HFFc6 (cell line): ENCODE results near the gene COL1A2. TPM values are rescaled to one million over a fixed set of nuclear protein-coding genes. Genes with fewer than 3 reads are reported as not detected.

Experiments used
- DNase-seq: peaks from one replicate; pipeline ENCODE4 v3.0.0-alpha.2; 2018
- H3K27ac Mint-ChIP-seq: 2 replicates; pipeline ENCODE4 v1.8.0; 2020; ENCODE audit warnings: mild to moderate bottlenecking, mixed read lengths
- H3K27me3 Mint-ChIP-seq: 2 replicates; pipeline ENCODE4 v1.8.0; 2021; ENCODE audit warnings: mild to moderate bottlenecking, moderate library complexity, mixed read lengths; ENCODE audit not compliant: insufficient read depth
- H3K36me3 Mint-ChIP-seq: 2 replicates; pipeline ENCODE4 v1.8.0; 2021; ENCODE audit warnings: low read depth, mixed read lengths
- H3K4me1 Mint-ChIP-seq: 2 replicates; pipeline ENCODE4 v1.8.0; 2020; ENCODE audit warnings: low read depth, mixed read lengths
- H3K4me3 Mint-ChIP-seq: 2 replicates; pipeline ENCODE4 v1.8.0; 2020; ENCODE audit warnings: mild to moderate bottlenecking, moderate library complexity, mixed read lengths
- H3K9me3 Mint-ChIP-seq: 2 replicates; pipeline ENCODE4 v1.8.0; 2020; ENCODE audit warnings: mild to moderate bottlenecking, mixed read lengths
- CTCF ChIP-seq: fragments of 200-600 bp; sonication (generic); IDR thresholded peaks from 2 replicates; pipeline ENCODE4 v1.5.0; 2021; ENCODE audit warnings: antibody characterized with exemption, mild to moderate bottlenecking
- total RNA-seq, 6 experiments: library from RNA; stranded (reverse); fragmentation: NEBNext Ultra II Directional; extraction: Animal tissue kit (Norgen Biotek cat#: 25700); gene quantifications; 2 replicates in 1 of 6; 3 replicates in 5 of 6; pipeline ENCODE4 v1.2.3, GENCODE V29; 2021

Gene COL1A2
- total RNA-seq, 6 experiments from 2014 or later = 3,728 to 6,317 (median 3,918) TPM

- Mint-ChIP-seq H3K27ac (no peak overlapping the region), H3K4me1 (peaks cover 43% of the 10 kb centered on the region), H3K9me3 (no peaks in the 10 kb centered on the region), H3K36me3 (no peaks in the 10 kb centered on the region), H3K4me3 (no peak overlapping the region), H3K27me3 (no peaks in the 10 kb centered on the region; the same call in 1 of the 2 replicates)
- TF ChIP-seq CTCF = no peak
- DNase-seq = no peak
Measured at GRCh38 chr7:94352887-94353286, 41.8 kb upstream of the COL1A2 start.

GRCh38 chr7:94354953-94355352 lies 39.7 kb upstream of the COL1A2 start:
- H3K4me3 Mint-ChIP-seq = peak overlapping the region; percentile 60
- DNase-seq = no peak
- H3K27ac Mint-ChIP-seq = peak overlapping the region; percentile 59
- no peak for TF ChIP-seq CTCF
- H3K9me3 Mint-ChIP-seq = peaks cover 6% of the 10 kb centered on the region; the same call in 1 of the 2 replicates
- no peaks in the 10 kb centered on the region for H3K27me3 Mint-ChIP-seq
- peaks cover 6% of the 10 kb centered on the region; the same call in 1 of the 2 replicates for H3K36me3 Mint-ChIP-seq
- peaks cover 29% of the 10 kb centered on the region for H3K4me1 Mint-ChIP-seq

GRCh38 chr7:94355454-94355853 lies 39.2 kb upstream of the COL1A2 start:
- Mint-ChIP-seq H3K27me3 (no peaks in the 10 kb centered on the region), H3K27ac (peak overlapping the region; percentile 59), H3K4me1 (peaks cover 29% of the 10 kb centered on the region), H3K4me3 (peak overlapping the region; percentile 60), H3K9me3 (peaks cover 6% of the 10 kb centered on the region; the same call in 1 of the 2 replicates), H3K36me3 (peaks cover 6% of the 10 kb centered on the region; the same call in 1 of the 2 replicates)
- DNase-seq = no peak
- TF ChIP-seq CTCF = no peak

- Mint-ChIP-seq H3K4me3 (no peak overlapping the region), H3K27me3 (no peaks in the 10 kb centered on the region; the same call in 1 of the 2 replicates), H3K27ac (no peak overlapping the region), H3K36me3 (peaks cover 6% of the 10 kb centered on the region), H3K9me3 (peaks cover 6% of the 10 kb centered on the region; the same call in 1 of the 2 replicates), H3K4me1 (peaks cover 21% of the 10 kb centered on the region)
- DNase-seq = no peak
- no peak for TF ChIP-seq CTCF
Measured at GRCh38 chr7:94357076-94357475, 37.6 kb upstream of the COL1A2 start.

GRCh38 chr7:94360926-94361325 lies 33.8 kb upstream of the COL1A2 start:
- Mint-ChIP-seq H3K4me3 (no peak overlapping the region), H3K4me1 (peaks cover 40% of the 10 kb centered on the region), H3K27ac (no peak overlapping the region), H3K9me3 (peaks cover 6% of the 10 kb centered on the region; the same call in 1 of the 2 replicates), H3K27me3 (no peaks in the 10 kb centered on the region; the same call in 1 of the 2 replicates), H3K36me3 (peaks cover 18% of the 10 kb centered on the region)
- no peak for TF ChIP-seq CTCF
- DNase-seq = no peak
